GM19372 (cell line): Measurements from ENCODE around the gene SLC15A1.
"Not testable (repeated sequence)": the region's sequence is repeated elsewhere in the genome, so short reads cannot be mapped to it uniquely, and the experiment has no call there.

Experiments
- ATAC-seq: cut with Tn5 transposase; IDR thresholded peaks from one replicate; pipeline ENCODE4 v1.9.1; 2021; ENCODE audit warnings: mild to moderate bottlenecking, low read depth, moderate library complexity; ENCODE audit not compliant: unreplicated experiment

SLC15A1 gene

DNA sequence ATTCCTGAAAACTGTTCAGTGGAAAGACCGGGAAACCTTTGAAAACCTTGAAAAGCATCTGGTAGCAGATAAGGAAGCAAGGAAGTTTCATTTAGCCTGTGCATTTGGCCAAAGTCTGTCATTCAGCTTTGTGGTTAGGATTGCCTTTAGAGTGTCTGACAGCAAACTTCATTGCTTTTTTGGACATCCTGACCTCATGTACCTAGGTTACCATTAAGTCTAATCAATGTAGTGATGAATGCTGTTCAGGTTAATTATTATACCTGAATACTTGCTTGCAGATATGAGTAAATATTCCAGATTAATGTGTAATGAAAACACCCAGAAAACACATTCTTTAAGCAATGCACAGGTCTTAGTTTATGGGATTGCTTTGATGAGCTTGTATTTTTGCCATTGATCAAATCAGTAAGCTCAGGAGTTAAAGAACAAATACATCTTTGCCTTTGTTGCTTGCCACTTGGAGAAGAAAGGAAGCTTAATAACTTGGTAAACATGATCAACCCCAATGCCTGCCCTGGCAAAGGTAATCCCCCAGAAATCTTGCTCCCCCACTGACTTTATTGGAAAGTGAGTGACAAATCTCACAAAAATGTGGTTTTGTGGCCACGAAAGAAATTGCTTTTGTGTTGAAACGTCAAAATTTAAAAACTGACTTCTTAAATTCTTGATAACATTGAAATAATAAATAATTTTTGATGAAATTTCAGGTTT lies 87.4 kb downstream of the SLC15A1 start:
- ATAC-seq: no peak

GRCh38 chr13:98664510-98664909 lies 88.0 kb downstream of the SLC15A1 start:
- no peak for ATAC-seq

GRCh38 chr13:98664047-98664446 lies 88.4 kb downstream of the SLC15A1 start:
- ATAC-seq: no peak

GRCh38 chr13:98658131-98658530 lies 94.3 kb downstream of the SLC15A1 start:
- ATAC-seq: no peak

GRCh38 chr13:98657506-98658085 lies 94.9 kb downstream of the SLC15A1 start:
- ATAC-seq: no peak

DNA sequence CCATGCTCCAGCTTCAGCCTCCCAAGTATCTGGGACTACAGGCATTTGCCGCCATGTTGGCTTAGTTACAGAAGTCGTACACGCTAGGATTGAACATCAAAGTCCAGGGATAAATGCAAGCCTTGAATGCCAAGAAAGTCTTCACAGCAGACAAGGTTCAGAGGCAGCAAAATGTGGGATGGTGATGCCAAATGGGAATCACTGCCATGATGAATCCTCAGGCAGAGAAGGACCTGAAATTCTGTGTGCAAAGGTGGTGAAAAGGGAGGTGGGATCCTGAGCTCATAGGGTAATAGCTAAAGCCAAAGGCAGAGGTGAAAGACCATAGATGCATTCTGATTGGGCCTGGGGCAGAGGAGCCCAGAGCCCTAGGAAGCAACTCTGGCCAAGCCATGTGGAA lies 96.2 kb downstream of the SLC15A1 start:
- ATAC-seq: no peak

DNA sequence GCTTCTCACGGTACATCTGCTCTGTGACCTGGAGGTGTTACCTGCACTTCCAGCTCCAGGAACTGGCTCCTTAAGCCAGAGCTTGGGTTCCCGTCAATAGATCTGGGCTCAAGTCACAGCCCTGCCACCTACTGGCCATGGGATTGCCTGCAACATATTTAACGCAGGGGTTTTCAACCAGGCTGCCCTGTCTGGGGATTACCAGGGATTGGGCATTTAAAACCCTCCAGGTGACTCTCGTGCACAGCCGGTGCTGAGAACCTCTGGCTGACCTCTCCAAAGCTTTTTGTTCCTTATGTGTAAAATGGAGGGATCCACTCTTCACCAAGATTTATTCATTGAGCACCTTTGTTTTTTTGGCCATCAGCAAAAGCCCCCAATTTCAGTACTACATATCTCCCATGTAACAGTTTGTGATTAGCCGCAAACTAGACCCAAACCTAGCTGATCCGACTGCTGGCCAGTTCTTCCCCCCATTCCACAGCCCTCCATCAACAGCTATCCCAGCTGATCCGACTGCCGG lies 98.9 kb downstream of the SLC15A1 start:
- peak; percentile 95 for ATAC-seq

DNA sequence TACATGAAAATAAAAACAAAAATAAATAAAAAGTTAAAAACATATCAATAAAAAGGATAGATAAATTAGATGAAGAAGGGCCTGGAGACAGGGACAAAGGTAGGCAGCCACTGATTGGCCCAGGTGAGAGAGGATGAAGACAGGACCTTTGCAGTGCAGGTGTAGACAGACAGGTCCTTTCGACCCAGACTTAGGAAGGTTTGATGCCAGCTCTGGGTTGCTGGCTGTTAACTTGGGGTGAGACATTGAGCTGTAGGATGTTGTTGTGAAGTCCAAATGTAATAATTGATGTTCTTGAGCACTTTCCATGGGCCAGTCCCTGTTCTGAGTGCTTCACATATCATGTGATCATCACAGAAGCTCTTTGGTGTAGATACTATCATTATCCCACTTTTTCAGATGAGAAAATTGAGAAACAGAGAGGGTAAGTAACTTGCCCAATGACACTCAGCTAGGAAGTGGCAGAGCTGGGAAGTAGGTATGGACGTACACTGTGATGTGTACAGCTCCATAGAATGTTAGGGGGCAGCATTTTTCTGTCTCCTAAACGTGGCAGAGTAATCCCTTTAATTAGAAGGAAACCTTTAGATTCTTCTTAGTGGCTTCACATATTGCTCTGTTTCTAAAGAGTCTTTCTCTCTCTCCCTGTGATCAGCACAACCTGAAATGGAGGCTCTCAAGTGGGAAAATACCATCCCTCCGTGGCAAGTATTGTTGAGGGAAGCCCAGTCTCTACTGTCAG lies 99.6 kb downstream of the SLC15A1 start:
- no peak for ATAC-seq

- ATAC-seq: no peak
Observed at GRCh38 chr13:98652276-98652675, 100.2 kb downstream of the SLC15A1 start.

DNA sequence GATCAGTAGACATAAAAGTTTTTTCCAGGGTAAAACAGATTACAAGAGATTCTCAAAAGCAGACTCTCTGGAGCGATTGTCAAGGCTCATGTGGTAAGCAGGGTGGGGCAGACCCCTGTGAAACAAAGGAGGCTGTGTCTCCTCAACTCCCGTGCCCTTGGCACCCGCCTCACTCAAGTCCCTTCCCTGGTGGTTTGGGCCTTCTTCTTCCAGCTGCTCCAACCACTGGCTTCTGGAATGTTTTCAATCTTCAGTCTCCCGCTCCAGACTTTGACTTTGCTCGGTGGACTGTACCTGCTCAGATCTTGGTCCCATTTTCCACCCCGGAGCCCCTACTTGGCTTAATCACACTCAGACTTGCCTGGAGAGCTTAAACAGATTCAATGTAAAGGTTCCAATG lies 100.7 kb downstream of the SLC15A1 start:
- ATAC-seq: no peak

DNA sequence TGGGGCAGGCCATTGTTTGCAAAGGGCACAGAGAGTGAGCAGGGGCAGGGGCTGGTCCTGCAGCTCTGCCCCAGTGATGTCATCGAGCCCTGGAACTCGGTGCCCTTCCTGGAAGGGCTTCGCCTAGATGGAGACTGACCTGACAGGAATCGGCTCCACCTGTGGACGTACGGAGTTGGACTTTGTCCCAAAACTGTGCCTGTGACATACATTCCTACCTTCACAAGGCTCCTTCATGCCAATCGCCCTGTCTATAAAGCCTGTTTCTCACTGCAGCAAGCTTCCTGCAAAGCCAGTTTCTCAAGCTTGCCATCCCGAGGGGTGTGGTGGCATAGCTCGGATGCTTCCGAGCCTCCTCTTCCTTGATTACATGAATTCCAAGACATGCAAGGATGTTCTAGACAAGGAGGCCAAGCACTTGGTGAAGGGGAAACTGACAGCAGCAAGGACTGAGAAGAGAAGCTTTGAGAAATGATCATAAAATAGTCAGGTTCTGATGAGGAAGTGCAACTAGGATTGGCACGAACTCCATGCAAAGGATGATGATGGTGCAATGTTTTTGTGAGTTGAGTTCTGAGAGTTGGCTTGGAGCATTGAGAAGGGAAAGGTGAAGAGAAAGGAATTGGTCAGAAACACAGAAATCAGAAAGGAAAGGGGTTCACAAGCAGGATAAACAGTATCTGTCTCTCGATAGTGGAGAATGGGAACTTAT lies 101.9 kb downstream of the SLC15A1 start:
- ATAC-seq: no peak

- ATAC-seq: no peak
Observed at GRCh38 chr13:98649861-98650260, 102.6 kb downstream of the SLC15A1 start.

GRCh38 chr13:98648686-98649085 lies 103.8 kb downstream of the SLC15A1 start:
- ATAC-seq: no peak

GRCh38 chr13:98648141-98648540 lies 104.3 kb downstream of the SLC15A1 start:
- ATAC-seq: no peak

GRCh38 chr13:98647121-98647520 lies 105.4 kb downstream of the SLC15A1 start:
- ATAC-seq: no peak

DNA sequence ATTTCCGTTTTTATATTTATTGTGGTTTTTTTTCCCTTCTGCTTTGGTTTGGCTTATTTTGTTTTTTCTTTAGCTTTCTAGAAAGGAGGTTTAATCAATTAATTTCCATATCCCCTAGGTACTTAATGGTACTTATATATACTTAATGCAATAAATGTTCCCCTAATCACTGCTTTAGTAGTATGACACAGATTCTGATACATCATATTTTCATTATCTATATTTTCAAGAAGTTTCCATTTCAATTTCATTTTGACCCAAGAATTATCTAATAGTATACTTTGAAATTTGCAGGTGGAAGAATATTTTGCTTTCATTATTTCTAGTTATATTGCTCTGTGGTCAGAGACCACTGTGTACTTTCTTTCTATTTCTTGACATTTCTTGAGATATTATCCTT lies 109.0 kb downstream of the SLC15A1 start:
- no peak for ATAC-seq

- ATAC-seq: no peak
Observed at GRCh38 chr13:98641075-98641474, 111.4 kb downstream of the SLC15A1 start.

- ATAC-seq: not testable (repeated sequence)
Observed at GRCh38 chr13:98639785-98640184, 112.7 kb downstream of the SLC15A1 start.

DNA sequence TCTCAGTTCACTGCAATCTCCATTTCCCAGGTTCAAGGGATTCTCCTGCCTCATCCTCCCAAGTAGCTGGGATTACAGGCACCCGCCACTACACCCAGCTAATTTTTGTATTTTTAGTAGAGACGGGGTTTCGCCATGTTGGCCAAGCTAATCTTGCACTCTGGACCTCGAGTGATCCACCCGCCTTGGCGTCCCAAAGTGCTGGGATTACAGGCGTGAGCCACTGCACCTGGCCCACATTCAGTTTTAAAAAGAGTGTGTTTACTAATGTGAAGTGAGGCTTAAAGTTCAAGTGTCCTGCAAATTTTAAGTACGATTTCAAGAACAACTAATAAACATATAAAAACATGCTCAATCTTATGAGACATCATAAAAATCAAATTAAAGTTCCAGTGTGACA lies 114.1 kb downstream of the SLC15A1 start:
- ATAC-seq: not testable (repeated sequence)
